ENCODE data around the gene PTPRCAP.

Gene PTPRCAP

GRCh38 chr11:67410369-67410831 is 27.1 kb downstream of the PTPRCAP start:
- no peaks in the 10 kb centered on the region for H3K36me3 ChIP-seq (ENCODE audit: control insufficient read depth, insufficient read depth, low read length, severe bottlenecking)
- H3K4me1 ChIP-seq (ENCODE audit: control insufficient read depth, insufficient read depth, low read length) = no peaks in the 10 kb centered on the region
- no peak overlapping the region for H3K4me3 ChIP-seq (ENCODE audit: low read length)
- H3K9ac ChIP-seq (ENCODE audit: low read length) = no peak overlapping the region
- H3K27me3 ChIP-seq (replicated peaks; ENCODE audit: control insufficient read depth, insufficient read depth, low read length) = peaks cover 73% of the 10 kb centered on the region
- H3K9me3 ChIP-seq (ENCODE audit: control insufficient read depth, low read length) = no peaks in the 10 kb centered on the region
- DNase-seq (ENCODE audit: low read depth) = no peak

GRCh38 chr11:67409781-67410368 is 27.6 kb downstream of the PTPRCAP start:
- Histone ChIP-seq H3K4me3 (ENCODE audit: low read length) (no peak overlapping the region), H3K9me3 (ENCODE audit: control insufficient read depth, low read length) (no peaks in the 10 kb centered on the region), H3K36me3 (ENCODE audit: control insufficient read depth, insufficient read depth, low read length, severe bottlenecking) (no peaks in the 10 kb centered on the region), H3K27me3 (replicated peaks; ENCODE audit: control insufficient read depth, insufficient read depth, low read length) (peaks cover 70% of the 10 kb centered on the region), H3K9ac (ENCODE audit: low read length) (no peak overlapping the region), H3K4me1 (ENCODE audit: control insufficient read depth, insufficient read depth, low read length) (no peaks in the 10 kb centered on the region)
- no peak for DNase-seq (ENCODE audit: low read depth)

GRCh38 chr11:67409261-67409666 is 28.2 kb downstream of the PTPRCAP start:
- no peak overlapping the region for H3K9ac ChIP-seq (ENCODE audit: low read length)
- H3K4me1 ChIP-seq (ENCODE audit: control insufficient read depth, insufficient read depth, low read length) = no peaks in the 10 kb centered on the region
- H3K9me3 ChIP-seq (ENCODE audit: control insufficient read depth, low read length) = no peaks in the 10 kb centered on the region
- no peak overlapping the region for H3K4me3 ChIP-seq (ENCODE audit: low read length)
- H3K36me3 ChIP-seq (ENCODE audit: control insufficient read depth, insufficient read depth, low read length, severe bottlenecking) = no peaks in the 10 kb centered on the region
- peaks cover 66% of the 10 kb centered on the region for H3K27me3 ChIP-seq (replicated peaks; ENCODE audit: control insufficient read depth, insufficient read depth, low read length)
- DNase-seq (ENCODE audit: low read depth) = no peak

GRCh38 chr11:67408437-67409200 is 28.9 kb downstream of the PTPRCAP start:
- Histone ChIP-seq H3K4me3 (ENCODE audit: low read length) (no peak overlapping the region), H3K9me3 (ENCODE audit: control insufficient read depth, low read length) (no peaks in the 10 kb centered on the region), H3K36me3 (ENCODE audit: control insufficient read depth, insufficient read depth, low read length, severe bottlenecking) (no peaks in the 10 kb centered on the region), H3K4me1 (ENCODE audit: control insufficient read depth, insufficient read depth, low read length) (no peaks in the 10 kb centered on the region), H3K9ac (ENCODE audit: low read length) (no peak overlapping the region), H3K27me3 (replicated peaks; ENCODE audit: control insufficient read depth, insufficient read depth, low read length) (peaks cover 66% of the 10 kb centered on the region)
- no peak for DNase-seq (ENCODE audit: low read depth)

GRCh38 chr11:67407688-67408163 is 29.8 kb downstream of the PTPRCAP start:
- H3K4me3 ChIP-seq (ENCODE audit: low read length) = no peak overlapping the region
- no peaks in the 10 kb centered on the region for H3K4me1 ChIP-seq (ENCODE audit: control insufficient read depth, insufficient read depth, low read length)
- DNase-seq (ENCODE audit: low read depth) = no peak
- H3K36me3 ChIP-seq (ENCODE audit: control insufficient read depth, insufficient read depth, low read length, severe bottlenecking) = no peaks in the 10 kb centered on the region
- H3K9ac ChIP-seq (ENCODE audit: low read length) = no peak overlapping the region
- H3K9me3 ChIP-seq (ENCODE audit: control insufficient read depth, low read length) = no peaks in the 10 kb centered on the region
- peaks cover 57% of the 10 kb centered on the region for H3K27me3 ChIP-seq (replicated peaks; ENCODE audit: control insufficient read depth, insufficient read depth, low read length)

GRCh38 chr11:67406969-67407687 is 30.4 kb downstream of the PTPRCAP start:
- H3K27me3 ChIP-seq (replicated peaks; ENCODE audit: control insufficient read depth, insufficient read depth, low read length) = peaks cover 51% of the 10 kb centered on the region
- no peak overlapping the region for H3K4me3 ChIP-seq (ENCODE audit: low read length)
- no peak for DNase-seq (ENCODE audit: low read depth)
- H3K9ac ChIP-seq (ENCODE audit: low read length) = no peak overlapping the region
- no peaks in the 10 kb centered on the region for H3K9me3 ChIP-seq (ENCODE audit: control insufficient read depth, low read length)
- no peaks in the 10 kb centered on the region for H3K36me3 ChIP-seq (ENCODE audit: control insufficient read depth, insufficient read depth, low read length, severe bottlenecking)
- peaks cover 2% of the 10 kb centered on the region for H3K4me1 ChIP-seq (ENCODE audit: control insufficient read depth, insufficient read depth, low read length)

GRCh38 chr11:67406420-67406968 is 31.0 kb downstream of the PTPRCAP start:
- H3K27me3 ChIP-seq (replicated peaks; ENCODE audit: control insufficient read depth, insufficient read depth, low read length) = peaks cover 45% of the 10 kb centered on the region
- no peak for DNase-seq (ENCODE audit: low read depth)
- H3K4me3 ChIP-seq (ENCODE audit: low read length) = no peak overlapping the region
- H3K9me3 ChIP-seq (ENCODE audit: control insufficient read depth, low read length) = no peaks in the 10 kb centered on the region
- H3K9ac ChIP-seq (ENCODE audit: low read length) = no peak overlapping the region
- H3K4me1 ChIP-seq (ENCODE audit: control insufficient read depth, insufficient read depth, low read length) = peaks cover 3% of the 10 kb centered on the region
- H3K36me3 ChIP-seq (ENCODE audit: control insufficient read depth, insufficient read depth, low read length, severe bottlenecking) = no peaks in the 10 kb centered on the region

GRCh38 chr11:67405688-67406339 is 31.7 kb downstream of the PTPRCAP start:
- Histone ChIP-seq H3K9ac (ENCODE audit: low read length) (no peak overlapping the region), H3K9me3 (ENCODE audit: control insufficient read depth, low read length) (no peaks in the 10 kb centered on the region), H3K36me3 (ENCODE audit: control insufficient read depth, insufficient read depth, low read length, severe bottlenecking) (no peaks in the 10 kb centered on the region), H3K4me1 (ENCODE audit: control insufficient read depth, insufficient read depth, low read length) (peaks cover 5% of the 10 kb centered on the region), H3K4me3 (ENCODE audit: low read length) (no peak overlapping the region), H3K27me3 (replicated peaks; ENCODE audit: control insufficient read depth, insufficient read depth, low read length) (peaks cover 38% of the 10 kb centered on the region)
- DNase-seq (ENCODE audit: low read depth) = no peak

- no peak for DNase-seq (ENCODE audit: low read depth)
- H3K4me3 ChIP-seq (ENCODE audit: low read length) = no peak overlapping the region
- H3K4me1 ChIP-seq (ENCODE audit: control insufficient read depth, insufficient read depth, low read length) = peaks cover 11% of the 10 kb centered on the region
- no peaks in the 10 kb centered on the region for H3K36me3 ChIP-seq (ENCODE audit: control insufficient read depth, insufficient read depth, low read length, severe bottlenecking)
- no peaks in the 10 kb centered on the region for H3K9me3 ChIP-seq (ENCODE audit: control insufficient read depth, low read length)
- H3K27me3 ChIP-seq (replicated peaks; ENCODE audit: control insufficient read depth, insufficient read depth, low read length) = peaks cover 32% of the 10 kb centered on the region
- H3K9ac ChIP-seq (ENCODE audit: low read length) = no peak overlapping the region
Measured at GRCh38 chr11:67405196-67405567, 32.3 kb downstream of the PTPRCAP start.

GRCh38 chr11:67404515-67405195 is 32.8 kb downstream of the PTPRCAP start:
- no peak overlapping the region for H3K4me3 ChIP-seq (ENCODE audit: low read length)
- no peak overlapping the region for H3K9ac ChIP-seq (ENCODE audit: low read length)
- no peaks in the 10 kb centered on the region for H3K36me3 ChIP-seq (ENCODE audit: control insufficient read depth, insufficient read depth, low read length, severe bottlenecking)
- peaks cover 26% of the 10 kb centered on the region for H3K27me3 ChIP-seq (replicated peaks; ENCODE audit: control insufficient read depth, insufficient read depth, low read length)
- no peak for DNase-seq (ENCODE audit: low read depth)
- H3K4me1 ChIP-seq (ENCODE audit: control insufficient read depth, insufficient read depth, low read length) = peaks cover 14% of the 10 kb centered on the region
- no peaks in the 10 kb centered on the region for H3K9me3 ChIP-seq (ENCODE audit: control insufficient read depth, low read length)

Data from adipocyte (in vitro differentiated cells).